ENCODE data around the gene ROCK1. TPM values are rescaled to one million over a fixed set of nuclear protein-coding genes. Genes with fewer than 3 reads are reported as not detected.
"Not testable (repeated sequence)": the region's sequence is repeated elsewhere in the genome, so short reads cannot be mapped to it uniquely, and the experiment has no call there.

Gene ROCK1
- total RNA-seq: 28.7 and 37.4 TPM in 2 replicates

DNA sequence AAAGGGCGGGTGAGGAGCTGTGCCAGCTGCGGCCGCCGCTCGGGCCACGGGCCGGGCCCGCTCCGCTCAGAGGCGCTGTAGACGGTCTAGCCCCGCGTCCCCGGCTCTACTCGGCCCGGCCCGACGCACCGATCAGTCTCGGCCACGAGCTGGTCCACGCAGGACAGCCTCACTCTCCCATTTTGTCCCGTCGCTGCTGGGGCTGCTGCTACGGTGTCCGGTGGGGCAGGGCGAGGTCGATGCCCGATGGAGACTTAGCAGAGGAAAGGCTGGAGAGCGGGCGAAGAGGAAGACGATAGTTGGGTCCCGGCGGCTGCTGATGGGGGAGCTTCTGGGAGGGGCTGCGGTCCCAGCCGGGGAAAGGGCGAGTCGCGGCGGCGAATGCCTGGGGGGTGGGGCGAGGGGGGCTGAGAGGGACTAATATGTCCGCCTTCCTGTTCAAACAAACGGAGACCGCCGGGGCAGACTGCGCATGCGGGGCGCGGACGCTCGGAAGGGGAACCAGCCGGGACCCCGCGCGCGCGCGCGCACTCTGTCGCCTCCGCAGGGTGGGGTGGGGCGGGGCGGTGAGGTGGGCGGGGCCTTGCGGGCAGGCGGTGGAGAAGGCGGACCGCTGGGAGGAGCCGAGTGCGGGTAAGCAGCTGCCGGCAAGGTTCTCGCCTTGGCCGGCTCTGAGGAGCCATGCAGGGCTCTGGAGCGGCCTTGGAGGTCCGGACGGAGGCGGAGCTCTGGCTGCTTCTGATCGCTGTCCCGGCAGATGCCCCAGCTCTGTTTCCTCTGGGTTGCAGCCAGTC is at the start of gene ROCK1:
ROCK1 (minus strand) TSS at position 468 of the 794 bp plus-strand sequence. CDS start 903 bp downstream, outside the sequence.
- DNase-seq (ENCODE audit: low read depth, low spot score): peak; percentile 87

DNA sequence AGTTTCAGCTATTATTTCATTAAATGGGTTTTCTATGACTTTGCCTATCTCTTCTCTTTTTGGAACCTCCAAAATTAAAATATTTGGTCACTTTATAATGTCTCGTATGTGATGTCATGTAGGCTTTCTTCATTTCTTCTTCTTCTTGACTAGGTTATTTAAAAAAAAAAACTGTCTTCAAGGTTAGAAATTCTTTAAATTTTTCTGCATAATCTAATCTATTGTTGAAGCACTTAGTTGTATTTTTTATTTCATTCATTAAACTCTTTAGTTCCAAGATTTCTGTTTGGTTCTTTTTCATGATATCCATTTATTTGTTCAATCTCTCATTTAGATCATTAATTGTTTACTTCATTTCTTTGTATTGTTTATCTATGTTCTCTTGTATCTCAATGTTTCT is 43.8 kb upstream of the ROCK1 start:
- DNase-seq (ENCODE audit: low read depth, low spot score): no peak

DNA sequence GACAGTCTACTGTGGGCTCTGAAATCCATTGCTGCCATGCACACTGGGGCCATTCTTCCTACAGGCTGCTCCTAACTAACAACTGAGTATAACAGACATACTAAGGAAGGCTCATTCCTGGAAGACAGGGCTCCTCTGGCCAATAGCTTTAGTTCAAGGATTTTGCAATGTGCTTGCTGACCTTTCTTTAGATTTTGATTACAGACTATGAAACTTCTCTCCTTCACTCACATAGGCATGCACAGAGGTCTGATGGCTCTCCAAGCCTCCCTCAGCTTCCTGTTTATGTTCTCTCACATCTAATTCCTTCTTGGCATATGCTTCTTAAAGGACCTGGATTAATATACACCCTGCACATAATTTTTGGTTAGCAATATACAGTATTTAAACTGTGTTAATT is 34.4 kb upstream of the ROCK1 start:
- DNase-seq (ENCODE audit: low read depth, low spot score): no peak

DNA sequence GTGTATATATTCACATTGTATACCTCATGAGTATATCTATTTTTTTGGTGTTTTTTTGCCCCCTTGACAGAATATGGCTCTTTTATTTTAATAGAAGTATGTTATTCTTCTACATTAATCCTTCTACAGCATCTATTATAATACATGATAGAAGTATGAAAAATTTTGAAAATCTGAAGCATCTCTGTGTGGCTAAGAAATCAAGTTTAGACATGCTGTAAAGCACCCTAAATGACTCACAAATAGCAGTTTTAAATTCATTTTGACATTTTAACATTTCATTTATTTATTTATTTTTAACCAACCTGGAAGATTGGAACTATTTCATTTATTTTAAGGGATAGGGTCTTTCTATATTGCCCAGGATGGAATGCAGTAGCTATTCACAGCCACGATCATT is 33.8 kb upstream of the ROCK1 start:
- no peak for DNase-seq (ENCODE audit: low read depth, low spot score)

DNA sequence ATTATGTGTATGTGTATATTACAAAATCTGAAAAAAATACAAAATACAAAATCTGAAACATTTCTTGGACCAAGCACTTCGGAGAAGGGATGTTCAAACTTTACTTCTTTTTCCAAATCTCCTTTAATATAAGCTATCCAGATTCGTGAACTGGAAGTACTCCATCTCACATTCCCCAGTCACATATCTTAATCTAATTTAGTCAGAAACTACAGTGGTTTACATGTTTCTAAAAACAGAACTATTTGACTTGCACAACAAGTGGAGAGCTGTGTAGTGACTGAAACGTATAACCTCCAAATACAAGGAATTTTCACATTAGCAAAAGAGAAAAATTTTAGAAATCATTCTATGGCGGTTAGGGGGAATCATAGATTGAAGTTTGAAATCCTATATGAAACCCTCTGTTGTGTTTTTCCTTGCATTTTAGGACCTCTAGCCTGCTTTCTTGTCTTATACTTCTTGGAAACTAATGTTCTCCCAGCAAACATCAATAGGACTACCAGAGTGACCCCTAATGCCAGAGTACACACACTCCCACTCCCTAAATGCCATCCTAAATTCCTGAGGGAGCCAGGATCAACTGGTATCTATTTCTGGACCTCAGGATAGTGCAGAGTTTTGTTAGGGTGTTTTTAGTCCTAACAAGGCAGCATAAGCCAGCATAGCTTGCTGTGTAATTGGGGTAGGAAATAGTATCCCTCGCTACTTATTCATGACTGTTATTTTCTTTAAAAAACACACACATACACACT is 30.2 kb upstream of the ROCK1 start:
- DNase-seq (ENCODE audit: low read depth, low spot score): no peak

DNA sequence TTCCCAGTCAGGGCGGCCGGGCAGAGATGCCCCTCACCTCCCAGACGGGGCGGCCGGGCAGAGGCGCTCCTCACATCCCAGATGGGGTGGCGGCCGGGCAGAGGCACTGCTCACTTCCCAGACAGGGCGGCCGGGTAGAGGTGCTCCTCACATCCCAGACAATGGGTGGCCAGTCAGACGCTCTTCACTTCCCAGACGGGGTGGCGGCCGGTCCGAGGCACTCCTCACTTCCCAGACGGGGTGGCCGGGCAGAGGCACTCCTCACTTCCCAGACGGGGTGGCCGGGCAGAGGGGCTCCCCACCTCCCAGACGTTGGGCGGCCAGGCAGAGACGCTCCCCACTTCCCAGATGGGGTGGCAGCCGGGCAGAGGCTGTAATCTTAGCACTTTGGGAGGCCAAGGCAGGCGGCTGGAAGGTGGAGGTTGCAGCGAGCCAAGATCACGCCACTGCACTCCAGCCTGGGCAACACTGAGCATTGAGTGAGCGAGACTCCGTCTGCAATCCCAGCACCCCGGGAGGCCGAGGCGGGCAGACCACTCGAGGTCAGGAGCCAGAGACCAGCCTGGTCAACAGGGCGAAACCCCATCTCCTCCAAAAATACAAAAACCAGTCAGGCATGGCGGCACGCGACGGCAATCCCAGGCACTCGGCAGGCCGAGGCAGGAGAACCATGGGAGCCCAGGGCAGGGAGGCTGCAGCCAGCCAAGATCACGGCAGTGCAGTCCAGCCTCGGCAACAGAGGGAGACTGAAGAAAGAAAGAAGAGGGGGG is 26.3 kb upstream of the ROCK1 start:
- DNase-seq (ENCODE audit: low read depth, low spot score): not testable (repeated sequence)

DNA sequence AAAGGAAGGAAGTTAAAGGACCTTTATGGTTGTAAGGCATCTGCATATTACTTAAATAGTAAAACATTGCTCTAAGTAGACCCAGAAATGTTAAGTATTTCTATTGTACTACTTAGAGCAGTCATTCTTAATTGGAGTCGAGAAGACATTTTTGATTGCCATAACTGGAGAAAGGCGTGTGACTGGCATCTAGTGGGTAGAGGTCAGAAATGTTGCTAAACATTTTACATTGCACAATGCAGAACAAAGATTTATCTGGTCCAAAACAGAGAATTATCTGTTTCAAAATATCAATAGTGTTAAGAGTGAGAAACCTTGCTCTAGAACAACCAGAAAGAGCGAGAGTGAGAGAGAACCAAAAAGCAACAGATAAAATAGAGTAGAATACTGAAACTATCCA is 23.3 kb upstream of the ROCK1 start:
- no peak for DNase-seq (ENCODE audit: low read depth, low spot score)

DNA sequence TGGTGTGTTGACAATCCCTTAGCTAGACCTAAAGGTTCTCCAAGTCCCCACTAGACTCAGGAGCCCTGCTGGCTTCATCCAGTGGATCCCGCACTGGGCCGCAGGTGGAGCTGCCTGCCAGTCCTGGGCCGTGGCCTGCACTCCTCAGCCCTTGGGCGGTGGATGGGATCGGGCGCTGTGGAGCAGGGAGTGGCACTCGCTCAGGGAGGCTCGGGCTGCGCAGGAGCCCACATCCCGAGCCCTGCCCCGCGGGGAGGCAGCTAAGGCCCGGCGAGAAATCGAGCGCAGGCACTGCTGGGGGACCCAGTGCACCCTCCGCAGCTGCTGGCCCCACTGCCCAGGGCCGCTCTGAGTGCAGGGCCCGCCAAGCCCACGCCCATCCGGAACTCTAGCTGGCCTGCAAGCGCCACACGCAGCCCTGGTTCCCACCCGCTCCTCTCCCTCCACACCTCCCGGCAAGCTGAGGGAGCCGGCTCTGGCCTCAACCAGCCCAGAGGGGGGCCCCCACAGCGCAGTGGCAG is 20.8 kb upstream of the ROCK1 start:
- no peak for DNase-seq (ENCODE audit: low read depth, low spot score)

DNA sequence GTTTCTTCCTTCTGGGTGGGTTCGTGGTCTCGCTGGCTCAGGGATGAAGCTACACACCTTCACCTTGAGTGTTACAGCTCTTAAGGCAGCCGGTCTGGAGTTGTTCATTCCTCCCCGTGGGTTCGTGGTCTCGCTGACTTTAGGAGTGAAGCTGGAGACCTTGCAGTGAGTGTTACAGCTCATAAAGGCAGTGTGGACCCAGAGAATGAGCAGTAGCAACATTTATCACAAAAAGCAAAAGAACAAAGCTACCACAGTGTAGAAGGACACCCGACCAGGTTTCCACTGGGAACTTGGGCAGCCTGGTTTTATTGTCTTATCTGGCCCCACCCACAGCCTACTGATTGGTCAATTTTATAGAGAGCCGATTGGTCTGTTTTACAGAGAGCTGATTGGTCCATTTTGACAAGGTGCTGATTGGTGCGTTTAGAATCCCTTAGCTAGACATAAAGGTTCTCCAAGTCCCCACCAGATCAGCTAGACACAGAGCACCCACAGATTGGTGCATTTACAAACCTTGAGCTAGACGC is 20.1 kb upstream of the ROCK1 start:
- no peak for DNase-seq (ENCODE audit: low read depth, low spot score)

DNA sequence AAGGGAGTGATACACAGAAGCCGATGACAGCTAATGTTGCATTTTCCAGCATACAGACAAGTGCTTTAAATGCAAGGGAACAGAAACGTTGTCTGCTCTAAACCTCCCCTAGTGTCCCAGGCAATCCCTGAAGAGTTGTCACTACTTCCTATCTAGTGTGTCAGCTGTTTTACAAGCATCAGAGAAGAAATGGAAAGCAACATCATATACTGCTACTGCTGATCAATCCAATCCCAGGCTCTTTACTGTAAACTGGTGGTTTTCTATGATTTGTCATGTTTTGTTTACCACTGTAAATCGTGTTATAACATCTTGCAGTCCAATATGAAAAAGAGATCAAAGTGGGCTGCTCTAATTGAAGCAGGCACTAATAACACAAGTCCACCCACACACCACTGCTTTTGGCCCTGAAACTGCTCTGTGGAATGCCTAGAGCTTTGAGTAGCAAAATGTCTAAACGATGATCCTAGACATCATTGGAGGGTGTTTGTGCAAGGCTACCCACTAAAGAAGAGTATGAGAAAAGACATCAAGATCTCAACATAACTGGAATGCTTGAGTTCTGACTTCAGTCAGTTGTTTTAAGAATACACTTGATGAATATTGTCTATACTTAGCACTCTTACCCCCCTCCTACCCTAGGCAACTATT is 18.1 kb upstream of the ROCK1 start:
- DNase-seq (ENCODE audit: low read depth, low spot score): no peak

DNA sequence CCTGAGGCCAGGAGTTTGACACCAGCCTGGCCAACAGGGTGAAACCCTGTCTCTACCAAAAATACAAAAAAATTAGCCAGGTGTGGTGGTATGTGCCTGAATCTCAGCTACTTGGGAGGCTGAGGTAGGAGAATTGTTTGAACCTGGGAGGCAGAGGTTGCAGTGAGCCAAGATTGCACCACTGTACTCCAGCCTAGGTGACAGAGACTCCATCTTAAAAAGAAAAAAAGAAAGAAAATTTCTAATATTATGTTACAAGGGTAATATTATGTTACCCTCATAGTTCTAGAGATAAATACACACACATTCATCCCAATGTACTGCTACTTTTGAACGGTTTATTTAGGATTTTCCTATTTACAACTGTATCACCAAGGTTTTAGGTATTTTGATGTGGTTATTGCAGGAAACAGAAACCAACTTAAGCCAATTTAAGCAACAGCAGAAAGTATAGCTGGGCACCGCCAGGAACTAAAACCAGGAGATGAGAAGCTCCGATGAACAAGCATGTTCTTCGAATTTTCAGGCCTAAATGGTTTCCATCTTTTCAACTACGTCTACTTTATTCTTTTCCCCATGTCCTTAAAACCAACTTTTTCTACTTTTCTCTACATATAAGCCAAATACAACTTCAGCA is 11.8 kb upstream of the ROCK1 start:
- no peak for DNase-seq (ENCODE audit: low read depth, low spot score)

DNA sequence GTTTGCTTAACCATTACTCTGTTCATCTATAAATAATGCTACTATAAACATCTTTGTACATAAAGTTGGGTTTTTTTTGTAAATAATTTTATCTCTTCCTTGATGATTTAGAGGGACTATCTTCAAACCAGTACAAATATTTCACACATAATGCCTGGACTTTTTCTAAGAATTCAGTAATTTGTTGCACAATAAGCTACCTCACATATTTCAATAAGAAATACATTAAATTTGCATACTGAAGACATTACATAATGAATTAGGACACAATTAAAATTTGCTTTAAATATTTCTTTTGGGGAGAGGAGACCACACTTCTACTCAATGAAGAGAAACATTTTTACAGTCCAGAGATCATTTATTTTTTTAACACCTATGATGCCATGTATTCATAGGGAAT is 7.2 kb upstream of the ROCK1 start:
- DNase-seq (ENCODE audit: low read depth, low spot score): no peak

DNA sequence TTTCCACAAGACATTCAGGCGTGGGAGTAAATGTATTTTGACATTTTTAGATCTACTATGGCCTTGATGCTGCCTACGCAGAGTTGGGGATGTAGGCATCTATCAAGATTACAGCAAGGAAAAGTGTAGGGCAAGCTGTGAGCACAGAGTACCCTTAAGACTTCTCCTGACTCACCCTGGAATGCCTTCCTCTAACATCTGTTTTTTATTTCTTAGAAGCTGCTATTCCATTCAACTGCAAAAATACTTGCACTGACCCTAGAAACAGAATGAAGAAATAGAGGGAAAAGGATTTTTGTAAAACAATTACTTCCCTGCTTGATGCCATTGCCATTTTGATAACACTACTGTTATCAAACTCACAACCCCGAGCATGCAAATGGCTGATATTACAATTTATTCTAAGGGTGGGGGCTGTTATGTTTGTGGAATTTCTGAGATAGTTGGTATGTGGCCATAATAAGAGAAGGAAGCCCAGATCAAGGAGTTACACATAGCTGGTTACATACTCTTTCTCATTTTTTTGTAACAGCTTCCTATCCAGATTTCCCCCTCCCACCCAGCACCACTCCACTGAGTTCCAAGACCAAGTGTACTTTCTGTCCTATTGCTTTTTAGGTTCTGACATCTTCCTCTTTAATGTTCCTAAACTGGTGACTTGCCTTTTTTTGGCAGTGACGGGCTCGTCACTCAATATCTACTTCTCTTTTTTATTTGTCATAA is 6.0 kb upstream of the ROCK1 start:
- DNase-seq (ENCODE audit: low read depth, low spot score): no peak

DNA sequence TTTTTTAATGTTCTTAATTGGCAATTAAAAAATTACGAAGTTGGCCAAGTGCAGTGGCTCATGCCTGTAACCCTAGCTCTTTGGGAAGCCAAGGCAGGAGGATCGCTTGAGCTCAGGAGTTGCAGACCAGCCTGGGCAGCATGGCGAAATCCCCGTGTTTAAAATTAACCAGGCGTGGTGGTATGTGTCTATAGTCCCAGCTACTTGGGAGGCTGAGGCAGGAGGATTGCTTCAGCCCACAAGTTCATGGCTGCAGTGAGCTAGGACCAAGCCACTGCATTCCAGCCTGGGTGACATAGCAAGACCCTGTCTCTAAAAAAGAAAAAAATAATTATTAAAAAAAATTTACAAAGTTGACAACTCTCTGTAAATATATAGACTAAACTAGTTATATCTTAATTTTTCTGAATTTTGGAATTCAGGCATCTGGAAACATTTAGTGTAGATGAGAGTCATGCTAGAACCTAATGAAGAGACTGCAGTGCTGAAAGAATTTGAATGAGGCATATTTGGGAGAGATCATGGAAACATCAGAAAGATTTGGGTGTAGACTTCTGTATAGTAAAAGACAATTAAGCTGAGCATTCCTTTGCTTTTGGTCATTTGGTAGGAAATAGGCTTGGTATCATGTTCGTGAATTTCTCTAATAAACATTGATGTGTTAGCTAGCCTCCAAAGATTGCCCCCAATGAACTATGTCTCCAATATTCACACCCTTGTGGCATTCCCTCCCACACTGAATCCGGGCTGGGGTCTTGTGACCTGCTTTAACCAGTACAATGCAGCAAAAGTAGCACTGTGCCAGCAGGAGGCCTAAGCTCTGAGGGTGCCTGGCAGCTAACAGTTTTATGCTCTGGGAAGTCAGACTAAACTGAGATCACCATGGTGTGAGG is 4.2 kb upstream of the ROCK1 start:
- no peak for DNase-seq (ENCODE audit: low read depth, low spot score)

DNA sequence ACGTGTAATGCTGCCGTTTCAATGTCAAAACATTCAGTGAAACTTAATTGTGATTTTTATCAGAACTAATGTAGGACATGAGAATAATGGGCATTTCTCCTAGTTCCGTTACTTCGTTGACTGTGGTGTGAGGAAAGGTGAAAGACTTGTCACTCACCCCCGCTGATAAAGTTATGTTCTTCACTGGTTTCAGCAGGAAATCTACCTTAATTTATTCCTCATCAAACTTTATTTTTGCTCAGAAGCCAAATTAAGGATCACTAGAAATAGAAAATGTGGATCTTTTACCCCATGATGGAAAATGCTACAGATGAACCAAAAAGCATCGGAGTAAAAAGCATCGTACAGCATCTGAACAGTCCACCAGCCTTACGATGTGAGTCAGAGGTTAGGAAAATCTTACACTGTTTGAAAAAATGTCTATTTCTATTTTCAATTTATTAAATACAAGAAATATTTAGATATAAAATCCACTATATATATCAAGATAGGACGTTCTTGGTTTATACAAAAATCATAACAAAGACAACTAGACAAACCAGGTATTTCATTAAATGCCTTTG is 1.0 kb upstream of the ROCK1 start:
- no peak for DNase-seq (ENCODE audit: low read depth, low spot score)

DNA sequence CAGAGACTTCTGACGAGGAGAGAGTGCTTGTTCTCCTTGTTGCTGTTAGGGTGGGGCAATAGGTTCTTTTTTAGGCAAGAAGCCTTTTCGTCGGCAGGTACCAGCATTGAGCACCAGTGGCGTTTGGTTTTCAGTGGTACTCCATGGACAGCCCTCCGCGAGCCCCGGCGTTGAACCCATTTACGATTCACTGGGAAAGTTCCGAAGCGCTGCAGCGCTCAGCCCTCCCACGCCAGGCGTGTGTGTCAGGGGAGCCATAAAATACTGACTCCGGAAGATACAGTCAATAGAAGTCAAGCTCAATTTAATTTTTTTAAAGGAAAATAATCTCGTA is 494 bp upstream of the ROCK1 start:
- no peak for DNase-seq (ENCODE audit: low read depth, low spot score)

DNA sequence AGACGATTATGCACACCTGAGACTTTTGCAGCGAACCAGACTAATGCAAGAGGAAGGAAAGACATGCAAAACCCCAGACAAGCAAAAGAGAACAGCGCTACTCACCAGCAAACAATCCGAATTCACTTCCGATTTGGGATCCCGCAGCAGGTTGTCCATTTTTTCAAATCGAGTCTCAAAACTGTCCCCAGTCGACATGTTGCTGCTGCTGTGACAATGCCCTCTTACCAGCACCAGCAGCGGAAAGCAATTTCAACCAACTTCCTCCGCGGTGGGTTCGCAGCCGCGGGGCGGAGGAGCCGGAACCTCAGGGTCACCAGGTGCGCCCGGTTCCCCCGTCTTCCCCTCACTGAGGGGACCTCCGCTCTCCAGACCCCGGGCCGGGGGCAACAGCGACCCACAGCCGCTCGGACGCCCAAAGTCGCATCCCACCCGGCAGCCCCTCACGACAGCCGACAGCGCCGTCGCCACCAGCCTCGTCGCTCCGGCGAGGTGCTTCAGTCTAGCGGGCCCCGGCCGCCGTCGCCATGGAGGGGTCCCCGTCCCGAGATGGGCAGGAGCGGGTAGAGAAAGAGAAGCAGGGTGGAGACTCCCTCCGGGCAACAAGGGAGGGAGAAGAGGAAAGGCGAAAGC is 784 bp downstream of the ROCK1 start:
- no peak for DNase-seq (ENCODE audit: low read depth, low spot score)

Measured in pulmonary artery endothelial cell (primary cell).